ENCODE measurements around the gene C17orf50. TPM values are rescaled to one million over a fixed set of nuclear protein-coding genes. Genes with fewer than 3 reads are reported as not detected.

C17orf50 gene
- total RNA-seq, 1 donor from 2014 or later, result not detected

GRCh38 chr17:35743626-35744328 lies 16.9 kb upstream of the C17orf50 start:
- no peak for DNase-seq (ENCODE audit: extremely low spot score, unreplicated experiment)
- Mint-ChIP-seq H3K4me1 (ENCODE audit: unreplicated experiment) (peaks cover 9% of the 10 kb centered on the region), H3K27me3 (ENCODE audit: unreplicated experiment) (peaks cover 38% of the 10 kb centered on the region), H3K27ac (ENCODE audit: unreplicated experiment) (no peak overlapping the region), H3K4me3 (ENCODE audit: unreplicated experiment) (no peak overlapping the region), H3K36me3 (ENCODE audit: unreplicated experiment) (no peaks in the 10 kb centered on the region), H3K9me3 (ENCODE audit: unreplicated experiment) (no peaks in the 10 kb centered on the region)
- TF ChIP-seq CTCF (IDR thresholded peaks at IDR 0.05), result no peak

GRCh38 chr17:35744830-35745229 lies 15.9 kb upstream of the C17orf50 start:
- Mint-ChIP-seq H3K4me3 (ENCODE audit: unreplicated experiment) (no peak overlapping the region), H3K27me3 (ENCODE audit: unreplicated experiment) (peaks cover 41% of the 10 kb centered on the region), H3K36me3 (ENCODE audit: unreplicated experiment) (no peaks in the 10 kb centered on the region), H3K4me1 (ENCODE audit: unreplicated experiment) (peaks cover 12% of the 10 kb centered on the region), H3K27ac (ENCODE audit: unreplicated experiment) (no peak overlapping the region), H3K9me3 (ENCODE audit: unreplicated experiment) (no peaks in the 10 kb centered on the region)
- no peak for TF ChIP-seq CTCF (IDR thresholded peaks at IDR 0.05)
- DNase-seq (ENCODE audit: extremely low spot score, unreplicated experiment), result no peak

GRCh38 chr17:35745246-35745645 lies 15.4 kb upstream of the C17orf50 start:
- Mint-ChIP-seq H3K4me3 (ENCODE audit: unreplicated experiment) (no peak overlapping the region), H3K9me3 (ENCODE audit: unreplicated experiment) (no peaks in the 10 kb centered on the region), H3K27me3 (ENCODE audit: unreplicated experiment) (peaks cover 39% of the 10 kb centered on the region), H3K27ac (ENCODE audit: unreplicated experiment) (no peak overlapping the region), H3K4me1 (ENCODE audit: unreplicated experiment) (peaks cover 15% of the 10 kb centered on the region), H3K36me3 (ENCODE audit: unreplicated experiment) (no peaks in the 10 kb centered on the region)
- no peak for DNase-seq (ENCODE audit: extremely low spot score, unreplicated experiment)
- TF ChIP-seq CTCF (IDR thresholded peaks at IDR 0.05), result no peak

GRCh38 chr17:35745749-35746320 lies 14.9 kb upstream of the C17orf50 start:
- no peaks in the 10 kb centered on the region for H3K36me3 Mint-ChIP-seq (ENCODE audit: unreplicated experiment)
- H3K4me3 Mint-ChIP-seq (ENCODE audit: unreplicated experiment), result no peak overlapping the region
- H3K9me3 Mint-ChIP-seq (ENCODE audit: unreplicated experiment), result no peaks in the 10 kb centered on the region
- peaks cover 40% of the 10 kb centered on the region for H3K27me3 Mint-ChIP-seq (ENCODE audit: unreplicated experiment)
- no peak for DNase-seq (ENCODE audit: extremely low spot score, unreplicated experiment)
- no peak for TF ChIP-seq CTCF (IDR thresholded peaks at IDR 0.05)
- H3K27ac Mint-ChIP-seq (ENCODE audit: unreplicated experiment), result no peak overlapping the region
- peaks cover 13% of the 10 kb centered on the region for H3K4me1 Mint-ChIP-seq (ENCODE audit: unreplicated experiment)

GRCh38 chr17:35747540-35748017 lies 13.1 kb upstream of the C17orf50 start:
- TF ChIP-seq CTCF (IDR thresholded peaks at IDR 0.05), result peak; percentile 91
- Mint-ChIP-seq H3K4me3 (ENCODE audit: unreplicated experiment) (no peak overlapping the region), H3K4me1 (ENCODE audit: unreplicated experiment) (peaks cover 8% of the 10 kb centered on the region), H3K27me3 (ENCODE audit: unreplicated experiment) (peaks cover 32% of the 10 kb centered on the region), H3K36me3 (ENCODE audit: unreplicated experiment) (no peaks in the 10 kb centered on the region), H3K27ac (ENCODE audit: unreplicated experiment) (no peak overlapping the region), H3K9me3 (ENCODE audit: unreplicated experiment) (no peaks in the 10 kb centered on the region)
- DNase-seq (ENCODE audit: extremely low spot score, unreplicated experiment), result peak; percentile 90

All from osteocyte (in vitro differentiated cells).